IMR-90 (cell line): ENCODE data around the gene AGPS. TPM values are rescaled to one million over a fixed set of nuclear protein-coding genes. Genes with fewer than 3 reads are reported as not detected.

Experiments used
- ATAC-seq: fragments of 200-7000 bp; cut with Tn5 transposase; 2 replicates; pipeline ENCODE4 v1.9.1; 2020; ENCODE audit warnings: low read depth, mild to moderate bottlenecking, moderate library complexity
- BruUV-seq: library from RNA; stranded (reverse); fragments of 400-500 nt; replicated peaks from 2 replicates; lab custom pipeline; 2021; lab: Mats Ljungman, UMichigan
- CTCF ChIA-PET: fragments of 300-600 bp; formaldehyde crosslinking; extraction: SDS; loops from one replicate; lab custom pipeline; 2021; ENCODE audit warnings: antibody characterized with exemption; lab: Yijun Ruan, JAX
- POLR2A ChIA-PET: fragments of 300-600 bp; sonication (Branson Sonifier 250); formaldehyde crosslinking; loops from one replicate; lab custom pipeline; 2022; ENCODE audit warnings: antibody characterized with exemption; ENCODE audit not compliant: unreplicated experiment; lab: Charles Lee
- DNase-seq: peaks from one replicate; pipeline ENCODE4 v3.0.0; 2013
- H2AFZ ChIP-seq: replicated peaks from 2 replicates; pipeline ENCODE3; 2013; ENCODE audit warnings: low read length, mild to moderate bottlenecking; ENCODE audit not compliant: poor library complexity
- H2AK5ac ChIP-seq: 2 replicates; pipeline ENCODE4 v1.6.1; 2013; ENCODE audit warnings: low read depth, low read length, inconsistent platforms
- H2AK9ac ChIP-seq: replicated peaks from 2 replicates; pipeline ENCODE3; 2013; ENCODE audit warnings: mild to moderate bottlenecking, low read depth, low read length, moderate library complexity; ENCODE audit not compliant: poor library complexity
- H2BK120ac ChIP-seq: 2 replicates; pipeline ENCODE4 v1.6.1; 2013; ENCODE audit warnings: low read depth, low read length, inconsistent platforms
- H2BK15ac ChIP-seq: 3 replicates; pipeline ENCODE4 v1.6.1; 2013; ENCODE audit warnings: low read depth, low read length, inconsistent platforms
- H2BK20ac ChIP-seq: 2 replicates; pipeline ENCODE4 v1.6.1; 2013; ENCODE audit warnings: low read depth, mild to moderate bottlenecking, inconsistent platforms, low read length, moderate library complexity
- H2BK5ac ChIP-seq: 2 replicates; pipeline ENCODE4 v1.6.1; 2013; ENCODE audit warnings: mild to moderate bottlenecking, low read depth, low read length, inconsistent platforms; ENCODE audit not compliant: poor library complexity, severe bottlenecking
- H3K14ac ChIP-seq: replicated peaks from 2 replicates; pipeline ENCODE4 v1.6.1; 2013; ENCODE audit warnings: low read depth, low read length, inconsistent platforms
- H3K18ac ChIP-seq: 2 replicates; pipeline ENCODE4 v1.6.1; 2013; ENCODE audit warnings: low read depth, low read length, control low read depth
- H3K23ac ChIP-seq: 2 replicates; pipeline ENCODE4 v1.6.1; 2013; ENCODE audit warnings: low read depth, low read length, inconsistent platforms
- H3K27ac ChIP-seq: 2 replicates; pipeline ENCODE4 v1.5.1; 2013; ENCODE audit warnings: mild to moderate bottlenecking, control low read depth, low read length; ENCODE audit not compliant: insufficient read depth
- H3K27me3 ChIP-seq: 2 replicates; pipeline ENCODE4 v1.6.1; 2013; ENCODE audit warnings: low read length; ENCODE audit not compliant: control insufficient read depth, insufficient read depth
- H3K36me3 ChIP-seq: 2 replicates; pipeline ENCODE4 v1.6.1; 2013; ENCODE audit warnings: low read length, mixed read lengths; ENCODE audit not compliant: control insufficient read depth, insufficient read depth
- H3K4ac ChIP-seq: 2 replicates; pipeline ENCODE4 v1.6.1; 2013; ENCODE audit warnings: low read depth, low read length, inconsistent platforms
- H3K4me1 ChIP-seq: 2 replicates; pipeline ENCODE4 v1.6.1; 2013; ENCODE audit warnings: low read length, mixed read lengths; ENCODE audit not compliant: control insufficient read depth, insufficient read depth
- H3K4me2 ChIP-seq: 2 replicates; pipeline ENCODE4 v1.6.1; 2013; ENCODE audit warnings: low read depth, mild to moderate bottlenecking, control low read depth, low read length, moderate library complexity
- H3K4me3 ChIP-seq: 2 replicates; pipeline ENCODE4 v1.5.1; 2013; ENCODE audit warnings: low read depth, mild to moderate bottlenecking, control low read depth, low read length, moderate library complexity; ENCODE audit not compliant: insufficient read depth
- H3K56ac ChIP-seq: 2 replicates; pipeline ENCODE4 v1.6.1; 2013; ENCODE audit warnings: low read length, inconsistent platforms; ENCODE audit not compliant: insufficient read depth; ENCODE audit errors: extremely low read depth
- H3K79me1 ChIP-seq, 2 experiments: 2 replicates each; pipeline ENCODE4 v1.6.1; 2013; ENCODE audit warnings: low read length in 2 of 2, inconsistent platforms in 1 of 2, low read depth in 1 of 2
- H3K9ac ChIP-seq: 2 replicates; pipeline ENCODE4 v1.6.1; 2013; ENCODE audit warnings: low read depth, low read length, control low read depth
- H3K9me1 ChIP-seq: 2 replicates; pipeline ENCODE4 v1.6.1; 2013; ENCODE audit warnings: low read length, inconsistent platforms; ENCODE audit not compliant: insufficient read depth
- H3K9me3 ChIP-seq: 2 replicates; pipeline ENCODE4 v1.6.1; 2013; ENCODE audit warnings: low read length; ENCODE audit not compliant: control insufficient read depth, insufficient read depth
- H4K20me1 ChIP-seq: 2 replicates; pipeline ENCODE4 v1.6.1; 2013; ENCODE audit warnings: low read length, inconsistent platforms; ENCODE audit not compliant: insufficient read depth
- H4K5ac ChIP-seq: 2 replicates; pipeline ENCODE4 v1.6.1; 2013; ENCODE audit warnings: mild to moderate bottlenecking, low read depth, low read length, control low read depth
- H4K8ac ChIP-seq, 2 experiments: 2 replicates each; pipeline ENCODE4 v1.6.1; 2013; ENCODE audit warnings: low read depth in 2 of 2, low read length in 2 of 2, control low read depth in 1 of 2, inconsistent platforms in 1 of 2
- H4K91ac ChIP-seq: 2 replicates; pipeline ENCODE4 v1.6.1; 2013; ENCODE audit warnings: low read depth, low read length, inconsistent platforms; ENCODE audit not compliant: insufficient read depth
- BHLHE40 ChIP-seq: fragments of 150-350 bp; IDR thresholded peaks from 2 replicates; pipeline ENCODE4 v1.6.1; 2016; ENCODE audit warnings: mild to moderate bottlenecking, low read depth, low read length
- CEBPB ChIP-seq: IDR thresholded peaks from 2 replicates; pipeline ENCODE4 v1.6.1; 2012; ENCODE audit warnings: low read depth, low read length, improper control_type of control experiment
- CHD1 ChIP-seq: IDR thresholded peaks from 2 replicates; pipeline ENCODE4 v1.6.1; 2012; ENCODE audit warnings: low read depth, low read length, improper control_type of control experiment
- FOS ChIP-seq: fragments of 150-350 bp; IDR thresholded peaks from 2 replicates; pipeline ENCODE4 v1.6.1; 2016; ENCODE audit warnings: low read depth, low read length
- MAFK ChIP-seq: IDR thresholded peaks from 2 replicates; pipeline ENCODE4 v1.6.1; 2012; ENCODE audit warnings: low read depth, low read length, improper control_type of control experiment
- MAZ ChIP-seq: IDR thresholded peaks from 2 replicates; pipeline ENCODE4 v1.6.1; 2012; ENCODE audit warnings: low read depth, mild to moderate bottlenecking, low read length, improper control_type of control experiment, moderate library complexity, borderline replicate concordance
- NFE2L2 ChIP-seq: fragments of 150-350 bp; IDR thresholded peaks from 2 replicates; pipeline ENCODE4 v1.6.1; 2016; ENCODE audit warnings: low read depth, mild to moderate bottlenecking, low read length
- POLR2A ChIP-seq: IDR thresholded peaks from 2 replicates; pipeline ENCODE4 v1.6.1; 2012; ENCODE audit warnings: mild to moderate bottlenecking, low read depth, low read length
- RAD21 ChIP-seq: IDR thresholded peaks from 2 replicates; pipeline ENCODE4 v1.6.1; 2012; ENCODE audit warnings: low read length, improper control_type of control experiment
- RCOR1 ChIP-seq: IDR thresholded peaks from 2 replicates; pipeline ENCODE4 v1.6.1; 2012; ENCODE audit warnings: mild to moderate bottlenecking, low read length, improper control_type of control experiment; ENCODE audit not compliant: insufficient replicate concordance
- RFX5 ChIP-seq: IDR thresholded peaks from 2 replicates; pipeline ENCODE4 v1.8.0; 2012; ENCODE audit warnings: low read depth, mild to moderate bottlenecking, low read length, moderate library complexity
- SMC3 ChIP-seq: fragments of 150-350 bp; IDR thresholded peaks from 2 replicates; pipeline ENCODE4 v1.6.1; 2016; ENCODE audit warnings: low read depth, mild to moderate bottlenecking, antibody characterized with exemption, low read length, moderate library complexity
- WGBS, 2 experiments: methylation state at CpG; one replicate each; pipeline versions ENCODE4 v1.1.5 to v1.1.7; 2013; ENCODE audit warnings: missing lambda C conversion rate in 2 of 2; ENCODE audit not compliant: insufficient read length in 1 of 2; ENCODE audit errors: extremely low coverage in 2 of 2; 5-methylcytosine and 5-hydroxymethylcytosine counted together
- dilution Hi-C: fragments of 300-500 bp; cut with HindIII; formaldehyde crosslinking; loops from one replicate; pipeline ENCODE4 v1.14.3; 2018; ENCODE audit warnings: low sequenced_read_pairs; ENCODE audit not compliant: unreplicated experiment
- in situ Hi-C: fragments of 300-500 bp; cut with MboI; formaldehyde crosslinking; loops from 3 replicates; pipeline ENCODE4 v1.14.3; 2019; ENCODE audit warnings: low sequenced_read_pairs, inconsistent platforms, mixed read lengths
- intact Hi-C: fragments of 100-400 bp; cut with micrococcal nuclease; formaldehyde crosslinking; loops from 2 replicates; pipeline ENCODE4 v1.10.0; 2022
- polyA plus RNA-seq, 3 experiments: library from polyadenylated mRNA; depleted of rRNA; stranded (reverse); fragments of >200 nt; gene quantifications; 2 replicates each; pipeline ENCODE4 v1.2.3, GENCODE V29; 2012; ENCODE audit warnings: low replicate concordance in 1 of 3
- total RNA-seq: library from RNA; depleted of rRNA; stranded (reverse); fragments of >200 nt; gene quantifications from 2 replicates; pipeline ENCODE4 v1.2.3, GENCODE V29; 2012
- TF ChIP-seq, protein P1 (sequence below): fragments of 150-350 bp; IDR thresholded peaks from 2 replicates; pipeline ENCODE4 v1.6.1; 2016; ENCODE audit warnings: low read depth, mild to moderate bottlenecking, low read length, moderate library complexity, borderline replicate concordance
- TF ChIP-seq, protein P2 (sequence below): fragments of 150-350 bp; IDR thresholded peaks from 2 replicates; pipeline ENCODE4 v1.6.1; 2017; ENCODE audit warnings: mild to moderate bottlenecking, antibody characterized with exemption, low read length, low read depth
- TF ChIP-seq, protein P3 (sequence below): conservative IDR thresholded peaks from 2 replicates; pipeline ENCODE4 v1.5.1; 2012; ENCODE audit warnings: mild to moderate bottlenecking, low read depth, low read length, improper control_type of control experiment

The AGPS gene
- total and polyA plus RNA-seq, 2 of the 4 experiments (the other 2 are of a cell fraction) = 6.6 to 18.6 TPM

DNA sequence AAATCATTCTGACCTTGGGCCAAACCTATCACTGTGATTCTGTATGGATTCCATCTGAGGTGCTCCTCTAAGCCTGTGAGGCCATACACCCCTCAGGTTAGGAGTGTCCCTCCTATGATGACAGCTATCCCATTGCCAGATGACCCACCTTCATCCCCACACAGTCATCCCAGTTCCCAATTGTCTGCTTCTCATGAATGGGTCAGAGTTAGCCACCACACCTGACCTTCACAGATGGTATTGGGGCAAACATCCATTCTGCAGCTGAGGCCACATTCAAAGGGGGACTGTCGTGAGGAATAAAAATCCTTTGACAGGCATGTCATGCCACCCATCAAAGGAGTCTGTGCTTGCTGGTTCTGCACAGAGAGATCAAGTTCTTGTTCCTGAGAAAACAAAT lies 155.2 kb downstream of the AGPS start:
- Histone ChIP-seq H2BK5ac (no peak overlapping the region), H3K9ac (no peak overlapping the region), H3K4me1 (no peaks in the 10 kb centered on the region), H3K18ac (no peak overlapping the region), H2BK120ac (no peak overlapping the region), H4K8ac (no peak overlapping the region), H3K27ac (no peak overlapping the region), H3K14ac (no peak overlapping the region), H4K5ac (no peak overlapping the region), H2BK20ac (no peak overlapping the region), H2AK9ac (no peak overlapping the region), H3K4me2 (no peak overlapping the region), H2AK5ac (no peak overlapping the region), H3K36me3 (no peaks in the 10 kb centered on the region), H3K4ac (no peak overlapping the region), H3K9me3 (no peaks in the 10 kb centered on the region), H3K4me3 (no peak overlapping the region), H3K56ac (no peak overlapping the region), H2AFZ (no peak overlapping the region), H4K91ac (no peak overlapping the region), H2BK15ac (no peak overlapping the region), H4K20me1 (no peaks in the 10 kb centered on the region), H3K9me1 (peaks cover 4% of the 10 kb centered on the region; the same call in 1 of the 2 replicates), H3K23ac (no peak overlapping the region), H3K27me3 (no peaks in the 10 kb centered on the region), H3K79me1 (0 out of 4 replicates have a peak, but pooled peaks cover 0 to 4% of the 10 kb centered on the region in 2 experiments)
- DNase-seq (no peak), ATAC-seq (no peak)
- in situ Hi-C loops = no loop called here
- no TSS peak for BruUV-seq
- ChIA-PET CTCF (no interaction called here), POLR2A (no interaction called here)
- dilution Hi-C loops = no loop called here
- TF ChIP-seq NFE2L2 = no peak
- no peak for TF ChIP-seq SMC3
- no peak for TF ChIP-seq CHD1
- TF ChIP-seq, protein P1, sequence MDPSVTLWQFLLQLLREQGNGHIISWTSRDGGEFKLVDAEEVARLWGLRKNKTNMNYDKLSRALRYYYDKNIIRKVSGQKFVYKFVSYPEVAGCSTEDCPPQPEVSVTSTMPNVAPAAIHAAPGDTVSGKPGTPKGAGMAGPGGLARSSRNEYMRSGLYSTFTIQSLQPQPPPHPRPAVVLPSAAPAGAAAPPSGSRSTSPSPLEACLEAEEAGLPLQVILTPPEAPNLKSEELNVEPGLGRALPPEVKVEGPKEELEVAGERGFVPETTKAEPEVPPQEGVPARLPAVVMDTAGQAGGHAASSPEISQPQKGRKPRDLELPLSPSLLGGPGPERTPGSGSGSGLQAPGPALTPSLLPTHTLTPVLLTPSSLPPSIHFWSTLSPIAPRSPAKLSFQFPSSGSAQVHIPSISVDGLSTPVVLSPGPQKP = no peak
- TF ChIP-seq CEBPB = no peak
- TF ChIP-seq, protein P2, sequence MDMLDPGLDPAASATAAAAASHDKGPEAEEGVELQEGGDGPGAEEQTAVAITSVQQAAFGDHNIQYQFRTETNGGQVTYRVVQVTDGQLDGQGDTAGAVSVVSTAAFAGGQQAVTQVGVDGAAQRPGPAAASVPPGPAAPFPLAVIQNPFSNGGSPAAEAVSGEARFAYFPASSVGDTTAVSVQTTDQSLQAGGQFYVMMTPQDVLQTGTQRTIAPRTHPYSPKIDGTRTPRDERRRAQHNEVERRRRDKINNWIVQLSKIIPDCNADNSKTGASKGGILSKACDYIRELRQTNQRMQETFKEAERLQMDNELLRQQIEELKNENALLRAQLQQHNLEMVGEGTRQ = no peak
- no peak for TF ChIP-seq MAZ
- TF ChIP-seq RAD21 = no peak
- TF ChIP-seq RFX5 = no peak
- TF ChIP-seq MAFK = no peak
- TF ChIP-seq, protein P3, sequence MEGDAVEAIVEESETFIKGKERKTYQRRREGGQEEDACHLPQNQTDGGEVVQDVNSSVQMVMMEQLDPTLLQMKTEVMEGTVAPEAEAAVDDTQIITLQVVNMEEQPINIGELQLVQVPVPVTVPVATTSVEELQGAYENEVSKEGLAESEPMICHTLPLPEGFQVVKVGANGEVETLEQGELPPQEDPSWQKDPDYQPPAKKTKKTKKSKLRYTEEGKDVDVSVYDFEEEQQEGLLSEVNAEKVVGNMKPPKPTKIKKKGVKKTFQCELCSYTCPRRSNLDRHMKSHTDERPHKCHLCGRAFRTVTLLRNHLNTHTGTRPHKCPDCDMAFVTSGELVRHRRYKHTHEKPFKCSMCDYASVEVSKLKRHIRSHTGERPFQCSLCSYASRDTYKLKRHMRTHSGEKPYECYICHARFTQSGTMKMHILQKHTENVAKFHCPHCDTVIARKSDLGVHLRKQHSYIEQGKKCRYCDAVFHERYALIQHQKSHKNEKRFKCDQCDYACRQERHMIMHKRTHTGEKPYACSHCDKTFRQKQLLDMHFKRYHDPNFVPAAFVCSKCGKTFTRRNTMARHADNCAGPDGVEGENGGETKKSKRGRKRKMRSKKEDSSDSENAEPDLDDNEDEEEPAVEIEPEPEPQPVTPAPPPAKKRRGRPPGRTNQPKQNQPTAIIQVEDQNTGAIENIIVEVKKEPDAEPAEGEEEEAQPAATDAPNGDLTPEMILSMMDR = no peak
- no peak for TF ChIP-seq BHLHE40
- no peak for TF ChIP-seq POLR2A
- TF ChIP-seq FOS = no peak
- TF ChIP-seq RCOR1 = no peak
- intact Hi-C loops = no loop called here
- no CpG with 5 or more reads among the region's 1 CpG for WGBS, 2 experiments
